Effector CD8-positive, alpha-beta T cell (primary cell): ENCODE results near the gene CACTIN.
"Not testable (repeated sequence)": the region's sequence is repeated elsewhere in the genome, so short reads cannot be mapped to it uniquely, and the experiment has no call there.

ENCODE experiments used
- DNase-seq: peaks from one replicate; lab custom pipeline; 2025; lab: John Stamatoyannopoulos, UW

CACTIN gene

GRCh38 chr19:3572132-3572854, 54.3 kb downstream of the CACTIN start:
- peak; percentile 99 for DNase-seq

GRCh38 chr19:3570606-3571011, 56.0 kb downstream of the CACTIN start:
- no peak for DNase-seq

GRCh38 chr19:3570042-3570441, 56.5 kb downstream of the CACTIN start:
- DNase-seq, result not testable (repeated sequence)

GRCh38 chr19:3565139-3565538, 61.5 kb downstream of the CACTIN start:
- DNase-seq, result no peak

DNA sequence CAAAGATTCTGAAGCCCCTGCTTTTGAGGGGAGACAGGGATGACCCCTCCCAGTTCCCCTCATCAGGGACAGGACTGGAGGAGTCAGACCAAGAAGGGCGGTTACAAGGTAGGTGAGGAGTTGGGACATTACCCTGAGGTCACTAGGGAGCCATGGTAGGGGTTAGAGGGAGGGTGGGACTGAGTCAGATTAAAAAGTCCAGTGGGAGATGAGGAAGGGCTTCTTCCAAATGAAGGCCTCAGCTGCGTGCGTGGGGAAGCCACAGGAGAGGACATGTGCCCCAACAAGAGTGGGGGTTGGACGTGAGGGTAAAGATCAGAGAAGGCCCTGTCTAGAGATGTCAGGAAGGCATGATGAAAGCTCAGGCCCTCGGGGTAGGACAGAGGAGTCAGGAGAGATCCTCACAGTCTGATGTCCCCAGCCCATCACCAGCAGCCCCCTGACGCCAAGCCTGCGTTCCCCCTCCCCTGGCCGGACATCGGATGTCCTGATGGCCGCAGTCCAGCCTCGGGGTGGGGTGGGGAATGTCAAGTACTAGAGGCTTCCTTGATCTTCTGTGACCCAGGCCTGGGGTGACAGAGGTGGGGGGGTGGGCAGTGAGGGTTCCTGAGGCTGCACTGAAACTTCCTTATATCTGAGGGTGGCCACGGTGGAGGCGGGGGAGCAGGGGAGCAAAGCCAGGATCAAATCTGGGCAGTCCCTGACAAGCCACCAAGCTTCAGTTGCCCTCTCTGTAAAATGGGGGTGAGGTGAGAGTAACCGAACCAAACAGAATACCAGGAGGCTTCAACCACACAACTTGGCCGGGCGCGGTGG, 62.7 kb downstream of the CACTIN start:
- no peak for DNase-seq
